SHP77 treated with DMSO at 0.1 percent for 48 hours (cell line): ENCODE data around the gene TXNDC8.
"Not testable (repeated sequence)": the region's sequence is repeated elsewhere in the genome, so short reads cannot be mapped to it uniquely, and the experiment has no call there.

Experiments
- DNase-seq: peaks from one replicate; lab custom pipeline; 2025; lab: John Stamatoyannopoulos, UW

TXNDC8 gene

GRCh38 chr9:110327716-110328115, 9.9 kb downstream of the TXNDC8 start:
- no peak for DNase-seq

GRCh38 chr9:110323818-110324217, 13.8 kb downstream of the TXNDC8 start:
- DNase-seq: no peak

DNA sequence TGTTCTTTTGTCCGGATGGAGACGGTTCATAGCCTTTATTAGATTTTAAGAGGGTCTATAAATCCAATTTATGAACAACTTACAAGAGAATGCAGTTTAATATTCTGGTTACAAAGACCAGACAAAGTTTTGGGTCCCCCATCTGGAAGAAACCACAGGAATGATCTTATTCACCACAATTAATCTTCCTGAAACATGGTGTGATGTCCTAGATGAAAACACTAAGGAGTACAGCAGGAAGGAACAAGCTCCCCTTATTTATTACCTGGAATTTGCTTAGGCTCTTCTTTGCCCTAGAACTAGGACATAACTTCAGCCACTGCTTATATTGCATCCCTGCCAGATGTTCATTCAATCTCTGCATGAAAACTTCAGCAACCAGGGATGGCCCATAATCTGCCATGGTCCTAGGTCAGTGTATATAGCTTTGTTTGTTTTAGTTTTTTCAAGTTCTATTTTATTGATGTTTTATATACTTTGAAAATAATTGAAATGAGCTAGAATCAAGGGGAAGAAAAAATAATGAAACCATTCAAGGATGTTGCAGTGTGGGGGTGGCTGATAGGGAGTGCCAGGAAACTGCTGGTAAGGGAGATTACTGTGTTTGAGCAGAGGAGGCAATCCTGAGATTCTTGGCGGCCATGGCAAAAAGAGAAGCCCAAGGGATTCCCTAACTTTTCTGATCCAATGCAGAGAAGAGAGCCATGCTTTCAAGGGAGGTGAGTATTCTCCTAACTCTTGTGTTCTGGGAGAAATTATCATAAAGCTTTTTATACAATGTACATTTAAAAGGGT, 16.8 kb downstream of the TXNDC8 start:
- no peak for DNase-seq

DNA sequence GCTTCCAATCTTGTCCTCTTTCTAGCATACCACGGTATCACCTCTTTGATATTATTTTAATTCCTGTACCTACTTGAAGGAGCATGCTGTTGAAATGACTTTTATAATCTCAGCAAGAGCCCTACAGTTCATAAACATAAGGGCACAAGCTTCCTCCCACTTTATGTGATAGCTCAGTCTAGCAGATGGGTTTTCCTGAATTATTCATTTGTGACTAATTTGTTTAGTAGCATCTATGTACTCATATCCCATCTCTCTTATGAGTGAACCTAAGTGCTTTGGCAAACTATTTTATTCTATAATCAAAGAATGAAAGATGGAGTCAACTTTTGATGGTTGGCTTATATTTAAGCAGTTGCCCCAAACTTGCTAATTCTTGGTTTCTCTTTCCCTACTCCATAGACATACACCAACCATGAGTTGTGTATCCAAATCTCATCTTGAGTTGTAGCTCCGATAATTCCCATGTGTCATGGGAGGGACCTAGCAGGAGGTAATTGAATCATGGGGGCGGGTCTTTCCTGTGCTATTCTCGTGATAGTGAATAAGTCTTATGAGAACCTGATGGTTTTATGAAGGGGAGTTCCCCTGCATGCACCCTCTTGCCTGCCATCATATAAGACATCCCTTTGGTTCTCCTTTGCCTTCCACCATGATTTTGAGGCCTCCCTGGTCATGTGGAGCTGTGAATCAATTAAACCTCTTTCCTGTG, 17.7 kb downstream of the TXNDC8 start:
- DNase-seq: no peak

DNA sequence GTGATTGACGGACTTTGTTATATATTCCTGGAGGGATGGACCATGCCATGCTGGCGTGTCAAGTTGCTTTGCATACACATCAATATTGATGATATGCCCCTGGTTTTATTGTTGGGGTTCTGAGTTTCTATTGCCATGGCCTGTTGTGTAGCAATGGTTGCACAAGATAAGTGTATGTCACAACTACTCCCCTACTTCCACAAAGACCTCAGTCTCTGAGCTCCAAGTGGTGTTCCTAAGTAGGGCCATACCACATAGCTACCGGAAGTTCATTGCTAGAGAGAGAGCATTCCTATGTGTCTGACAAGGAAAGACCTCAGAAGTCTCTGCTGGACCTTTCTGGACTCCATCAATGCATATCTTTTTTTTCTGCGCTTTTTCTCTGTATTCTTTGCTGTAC, 19.8 kb downstream of the TXNDC8 start:
- no peak for DNase-seq

DNA sequence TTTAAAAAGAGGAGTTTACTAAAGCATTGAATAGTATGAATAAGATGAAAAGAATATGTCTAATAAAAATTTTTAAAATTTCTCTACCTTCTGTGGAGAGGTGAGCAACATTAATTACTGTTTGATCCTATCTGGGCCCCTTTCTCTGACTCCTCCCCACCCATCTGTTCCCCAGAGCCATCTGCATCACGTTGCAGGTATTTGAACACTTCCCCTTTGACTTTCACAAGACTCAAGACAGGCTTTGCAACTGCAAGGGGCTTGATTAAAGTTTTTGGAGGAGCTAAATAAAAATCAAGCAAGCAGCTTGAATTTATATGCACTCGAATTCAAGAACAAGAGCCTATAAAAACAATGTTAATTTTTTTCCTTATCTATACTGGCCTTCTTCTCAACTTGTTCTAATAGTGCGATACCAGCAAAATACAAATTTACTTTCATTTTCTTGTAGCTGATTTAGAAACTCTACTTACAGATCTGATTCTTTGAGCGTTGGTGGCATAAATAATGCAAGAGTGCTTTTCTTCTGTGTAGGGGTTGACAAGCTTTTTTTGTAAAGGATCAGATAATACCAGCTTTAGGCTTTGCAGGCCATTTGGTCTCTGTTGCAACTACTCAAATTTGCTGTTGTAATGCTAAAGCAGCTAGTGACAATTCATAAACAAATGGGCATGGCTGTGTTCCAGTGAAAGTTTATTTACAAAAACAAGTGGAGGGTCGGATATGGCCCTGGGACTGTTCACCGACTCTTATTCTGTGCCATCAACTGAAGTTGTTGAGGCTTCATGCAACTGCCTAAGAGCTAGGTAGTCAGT, 21.2 kb downstream of the TXNDC8 start:
- DNase-seq: no peak

- not testable (repeated sequence) for DNase-seq
These were observed 25.7 kb downstream of the TXNDC8 start for GRCh38 chr9:110311978-110312377.

GRCh38 chr9:110309681-110310080, 28.0 kb downstream of the TXNDC8 start:
- DNase-seq: no peak

GRCh38 chr9:110308633-110309038, 29.0 kb downstream of the TXNDC8 start:
- DNase-seq: no peak

DNA sequence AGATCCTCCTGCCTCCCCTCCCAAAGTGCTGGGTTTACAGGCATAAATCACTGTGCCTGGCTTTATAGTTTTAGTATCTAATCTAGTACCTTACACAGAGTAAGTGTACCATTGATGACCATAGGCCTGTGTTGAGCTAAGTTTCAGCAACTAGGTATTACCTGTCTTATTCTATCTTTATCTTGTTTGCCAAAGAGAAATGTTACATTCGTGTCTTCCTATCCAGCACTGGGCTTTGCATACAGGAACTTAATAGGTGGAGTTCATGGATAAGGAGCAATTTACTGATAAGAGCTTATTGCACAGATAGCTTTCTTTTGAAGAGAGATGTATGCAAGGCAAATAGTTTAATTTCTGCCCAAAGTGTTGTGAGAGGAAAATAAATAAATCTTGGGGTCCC, 30.5 kb downstream of the TXNDC8 start:
- no peak for DNase-seq

- DNase-seq: no peak
These were observed 34.5 kb downstream of the TXNDC8 start for GRCh38 chr9:110303133-110303532.

GRCh38 chr9:110298043-110298605, 39.5 kb downstream of the TXNDC8 start:
- no peak for DNase-seq

- no peak for DNase-seq
These were observed 44.4 kb downstream of the TXNDC8 start for GRCh38 chr9:110293248-110293647.

DNA sequence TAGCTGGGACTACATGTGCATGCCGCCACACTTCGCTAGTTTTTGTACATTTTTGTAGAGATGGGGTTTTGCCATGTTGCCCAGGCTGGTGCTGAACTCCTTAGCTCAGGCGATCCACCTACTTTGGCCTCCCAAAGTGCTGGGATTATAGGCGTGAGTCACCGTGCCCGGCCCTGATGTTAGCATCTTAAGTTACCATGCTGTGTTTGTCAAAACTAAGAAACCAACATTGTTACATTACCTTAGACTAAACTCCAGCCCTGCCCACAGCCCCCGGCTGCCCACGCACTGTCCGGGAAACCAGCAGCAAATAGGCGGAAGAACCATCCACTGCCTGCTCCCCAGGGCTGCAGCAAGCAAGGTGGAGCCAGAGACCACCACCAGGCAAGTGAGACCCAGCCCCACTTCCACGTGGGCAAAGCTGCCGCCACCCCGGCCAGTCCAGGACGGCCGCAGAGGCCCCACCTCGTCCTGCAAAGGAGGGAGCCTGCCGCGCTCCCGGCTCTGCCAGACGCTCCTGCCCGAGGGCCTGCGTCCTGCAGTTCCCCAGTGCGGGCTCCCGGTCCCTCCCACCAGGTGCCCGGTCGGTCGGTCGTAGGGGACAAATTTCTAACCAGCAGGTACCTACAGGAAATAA, 45.6 kb downstream of the TXNDC8 start:
- DNase-seq: no peak

DNA sequence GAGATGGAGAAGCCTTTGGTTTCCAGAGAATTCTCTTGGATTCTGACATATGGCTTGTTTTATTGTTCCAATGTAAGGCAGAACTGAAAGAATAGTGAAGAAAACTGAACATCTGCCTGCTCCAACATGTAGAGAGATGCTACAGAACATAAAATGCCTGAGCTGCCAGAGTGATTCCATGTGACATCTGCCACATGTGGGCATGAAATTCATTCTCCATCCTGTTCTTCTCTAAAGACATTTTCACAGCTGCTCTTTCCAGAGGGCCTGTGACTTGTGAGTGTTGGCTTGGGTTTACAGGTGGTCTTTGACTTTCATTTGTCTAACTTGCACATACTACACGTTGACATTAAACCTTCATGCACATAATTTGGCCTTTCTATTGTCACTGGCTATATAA, 47.7 kb downstream of the TXNDC8 start:
- DNase-seq: no peak

DNA sequence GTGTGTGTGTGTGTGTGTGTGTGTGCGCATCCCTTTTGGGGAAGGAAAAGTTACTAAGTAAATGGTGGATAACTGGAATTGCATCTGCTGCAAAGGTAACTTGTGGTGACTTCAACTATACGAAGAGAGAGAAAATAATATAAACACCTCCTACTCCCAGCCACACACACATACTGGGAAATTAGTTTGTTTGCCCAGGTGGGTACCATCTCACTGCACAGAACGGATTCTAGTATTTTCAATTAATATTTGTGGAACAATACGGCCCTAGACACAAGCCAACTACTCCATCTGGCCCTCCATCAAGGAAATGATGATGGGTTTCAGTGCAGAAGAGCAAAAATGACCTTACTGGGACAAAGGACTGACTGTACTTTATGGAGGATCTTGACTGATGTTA, 49.2 kb downstream of the TXNDC8 start:
- DNase-seq: no peak

- DNase-seq: no peak
These were observed 50.4 kb downstream of the TXNDC8 start for GRCh38 chr9:110287289-110287680.

DNA sequence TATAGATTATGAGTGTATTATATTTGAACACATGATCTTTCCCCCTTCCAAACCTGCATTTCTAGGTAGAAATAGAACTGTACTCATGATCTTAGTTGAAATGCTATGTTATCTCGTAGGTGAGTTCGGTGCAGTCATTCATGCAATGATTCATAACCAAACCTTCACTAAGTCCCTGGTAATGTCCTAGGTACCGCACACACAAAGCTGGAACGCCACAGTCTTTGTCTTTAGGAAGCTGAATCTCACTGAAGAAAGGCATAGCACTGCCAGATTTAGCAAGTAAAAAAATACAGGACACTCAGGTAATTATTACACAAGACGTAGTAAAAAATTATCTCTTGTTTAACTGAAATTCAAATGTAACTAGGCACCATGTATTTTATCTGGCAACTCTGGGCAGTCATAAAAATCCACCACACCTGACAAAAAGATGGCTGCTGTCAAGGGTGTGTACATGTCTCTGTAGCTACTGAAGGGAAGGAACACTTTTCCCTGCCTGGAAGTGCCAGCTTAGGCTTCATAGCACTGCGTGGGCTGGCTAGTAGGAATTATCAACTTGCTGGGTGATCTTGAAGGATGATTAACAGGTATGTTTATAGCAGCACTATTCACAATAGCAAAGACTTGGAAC, 53.3 kb downstream of the TXNDC8 start:
- DNase-seq: no peak

DNA sequence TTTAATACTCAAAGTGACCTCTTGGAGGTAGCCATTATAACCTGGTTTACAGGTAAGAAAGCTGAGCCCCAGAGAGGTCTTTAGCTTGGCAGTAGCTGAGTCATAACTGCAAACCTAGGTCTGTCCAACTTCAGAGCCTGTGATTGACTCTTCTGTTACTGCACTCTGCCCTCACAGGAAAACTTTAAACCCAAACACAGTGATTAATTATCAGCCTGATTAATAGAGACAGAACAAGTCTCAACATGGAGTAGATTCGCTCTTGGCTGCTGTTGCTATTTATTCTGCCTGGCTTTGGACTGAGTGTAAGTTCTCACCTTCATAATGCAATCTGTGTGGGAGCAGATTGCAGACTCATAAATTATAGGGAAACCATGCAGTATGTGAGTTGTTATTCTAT, 53.9 kb downstream of the TXNDC8 start:
- DNase-seq: no peak

GRCh38 chr9:110282739-110283081, 55.0 kb downstream of the TXNDC8 start:
- no peak for DNase-seq

GRCh38 chr9:110282018-110282738, 55.5 kb downstream of the TXNDC8 start:
- DNase-seq: no peak
